DND-41 (cell line): Measurements from ENCODE around the gene FZD10.

Source experiments
- ATAC-seq: fragments of 200-7000 bp; cut with Tn5 transposase; 3 replicates; pipeline ENCODE4 v1.9.1; 2021; ENCODE audit warnings: low read depth; ENCODE audit not compliant: insufficient read depth
- DNase-seq: peaks from one replicate; pipeline ENCODE4 v3.0.0-alpha.2; 2020
- H2AFZ ChIP-seq: 2 replicates; pipeline ENCODE4 v1.6.0; 2012; ENCODE audit warnings: low read depth, low read length
- H3K27ac ChIP-seq: 2 replicates; pipeline ENCODE4 v1.5.1; 2012; ENCODE audit warnings: low read length, inconsistent platforms
- H3K27me3 ChIP-seq: fragments of 200-600 bp; sonication (generic); 2 replicates; pipeline ENCODE4 v1.6.0; 2012; ENCODE audit warnings: low read length, mild to moderate bottlenecking, inconsistent platforms; ENCODE audit not compliant: insufficient read depth, poor library complexity
- H3K36me3 ChIP-seq: 2 replicates; pipeline ENCODE4 v1.5.1; 2012; ENCODE audit warnings: low read length, inconsistent platforms; ENCODE audit not compliant: insufficient read depth
- H3K4me1 ChIP-seq: 2 replicates; pipeline ENCODE4 v1.5.1; 2012; ENCODE audit warnings: mild to moderate bottlenecking, low read length; ENCODE audit not compliant: insufficient read depth
- H3K4me2 ChIP-seq: 2 replicates; pipeline ENCODE4 v1.6.0; 2012; ENCODE audit warnings: mild to moderate bottlenecking, moderate library complexity, low read length, inconsistent platforms; ENCODE audit not compliant: insufficient read depth
- H3K4me3 ChIP-seq, 2 experiments: fragments of 200-600 bp in 1 of 2; shearing (Covaris generic) in 1 of 2; 2 replicates each; pipeline ENCODE4 v1.5.1; 2012 to 2016; ENCODE audit warnings: inconsistent platforms in 2 of 2, low read length in 2 of 2, mild to moderate bottlenecking in 2 of 2, low read depth in 1 of 2, moderate library complexity in 1 of 2
- H3K79me2 ChIP-seq: 2 replicates; pipeline ENCODE4 v1.6.0; 2012; ENCODE audit warnings: low read length, inconsistent platforms; ENCODE audit not compliant: insufficient read depth
- H3K9ac ChIP-seq: 2 replicates; pipeline ENCODE4 v1.6.0; 2012; ENCODE audit warnings: low read depth, mild to moderate bottlenecking, inconsistent platforms, low read length, moderate library complexity
- H3K9me3 ChIP-seq: 2 replicates; pipeline ENCODE4 v1.5.1; 2012; ENCODE audit warnings: low read length, moderate library complexity, mild to moderate bottlenecking, inconsistent platforms; ENCODE audit not compliant: insufficient read depth, severe bottlenecking
- H4K20me1 ChIP-seq: 2 replicates; pipeline ENCODE4 v1.6.0; 2012; ENCODE audit warnings: low read length; ENCODE audit not compliant: insufficient read depth
- CTCF ChIP-seq: IDR thresholded peaks from 2 replicates; pipeline ENCODE4 v1.5.1; 2012; ENCODE audit warnings: borderline replicate concordance, low read length, moderate library complexity, mild to moderate bottlenecking; ENCODE audit not compliant: poor library complexity, severe bottlenecking; ENCODE audit errors: extremely low read depth
- EZH2 ChIP-seq: IDR thresholded peaks from 3 replicates; pipeline ENCODE4 v1.6.1; 2012; ENCODE audit warnings: borderline replicate concordance, low read depth, mild to moderate bottlenecking, moderate library complexity, low read length, inconsistent platforms; ENCODE audit not compliant: severe bottlenecking

FZD10 gene

GRCh38 chr12:130142736-130143135 is 19.5 kb upstream of the FZD10 start:
- H3K4me1 ChIP-seq: 0 out of 2 replicates have a peak, but pooled peaks cover under 1% of the 10 kb centered on the region
- H2AFZ ChIP-seq: no peak overlapping the region
- no peak for DNase-seq
- H3K27ac ChIP-seq: no peak overlapping the region
- no peak overlapping the region for H3K4me2 ChIP-seq
- peaks cover 36% of the 10 kb centered on the region for H3K27me3 ChIP-seq
- H4K20me1 ChIP-seq: peaks cover 35% of the 10 kb centered on the region
- H3K36me3 ChIP-seq: no peaks in the 10 kb centered on the region
- no peak overlapping the region for H3K4me3 ChIP-seq
- no peaks in the 10 kb centered on the region for H3K79me2 ChIP-seq
- no peaks in the 10 kb centered on the region for H3K9me3 ChIP-seq
- TF ChIP-seq CTCF (no peak), EZH2 (no peak)
- ATAC-seq: no peak
- H3K9ac ChIP-seq: no peak overlapping the region

GRCh38 chr12:130143136-130143535 is 19.1 kb upstream of the FZD10 start:
- Histone ChIP-seq H3K9ac (no peak overlapping the region), H3K4me1 (0 out of 2 replicates have a peak, but pooled peaks cover 5% of the 10 kb centered on the region), H2AFZ (no peak overlapping the region), H3K9me3 (no peaks in the 10 kb centered on the region), H3K27ac (no peak overlapping the region), H3K79me2 (no peaks in the 10 kb centered on the region), H3K36me3 (no peaks in the 10 kb centered on the region), H4K20me1 (peaks cover 39% of the 10 kb centered on the region), H3K4me3 (no peak overlapping the region), H3K27me3 (peaks cover 34% of the 10 kb centered on the region), H3K4me2 (no peak overlapping the region)
- TF ChIP-seq CTCF (no peak), EZH2 (no peak)
- no peak for ATAC-seq
- DNase-seq: no peak

- no peak overlapping the region for H3K27ac ChIP-seq
- H3K9ac ChIP-seq: no peak overlapping the region
- H3K4me2 ChIP-seq: no peak overlapping the region
- peaks cover 37% of the 10 kb centered on the region for H3K27me3 ChIP-seq
- H3K4me1 ChIP-seq: 0 out of 2 replicates have a peak, but pooled peaks cover 5% of the 10 kb centered on the region
- H3K9me3 ChIP-seq: no peaks in the 10 kb centered on the region
- DNase-seq (no peak), ATAC-seq (no peak)
- H3K79me2 ChIP-seq: no peaks in the 10 kb centered on the region
- no peak for TF ChIP-seq CTCF
- TF ChIP-seq EZH2: no peak
- H2AFZ ChIP-seq: no peak overlapping the region
- H3K36me3 ChIP-seq: no peaks in the 10 kb centered on the region
- H3K4me3 ChIP-seq: no peak overlapping the region
- peaks cover 42% of the 10 kb centered on the region for H4K20me1 ChIP-seq
Measured at GRCh38 chr12:130144256-130144655, 18.0 kb upstream of the FZD10 start.

- no peak overlapping the region for H2AFZ ChIP-seq
- no peak overlapping the region for H3K4me2 ChIP-seq
- TF ChIP-seq EZH2 (no peak), CTCF (no peak)
- H3K9me3 ChIP-seq: no peaks in the 10 kb centered on the region
- no peak overlapping the region for H3K4me3 ChIP-seq
- no peak overlapping the region for H3K27ac ChIP-seq
- H3K79me2 ChIP-seq: no peaks in the 10 kb centered on the region
- DNase-seq (no peak), ATAC-seq (no peak)
- H3K4me1 ChIP-seq: 0 out of 2 replicates have a peak, but pooled peaks cover 5% of the 10 kb centered on the region
- no peaks in the 10 kb centered on the region for H3K36me3 ChIP-seq
- no peak overlapping the region for H3K9ac ChIP-seq
- peaks cover 40% of the 10 kb centered on the region for H4K20me1 ChIP-seq
- H3K27me3 ChIP-seq: peaks cover 43% of the 10 kb centered on the region
Measured at GRCh38 chr12:130145731-130146130, 16.5 kb upstream of the FZD10 start.
